ENCODE results near the gene UPF3A. TPM values are rescaled to one million over a fixed set of nuclear protein-coding genes. Genes with fewer than 3 reads are reported as not detected.

The UPF3A gene
- total and polyA plus RNA-seq, 8 donors = 17.1 to 73.8 (median 26.9) TPM

DNA sequence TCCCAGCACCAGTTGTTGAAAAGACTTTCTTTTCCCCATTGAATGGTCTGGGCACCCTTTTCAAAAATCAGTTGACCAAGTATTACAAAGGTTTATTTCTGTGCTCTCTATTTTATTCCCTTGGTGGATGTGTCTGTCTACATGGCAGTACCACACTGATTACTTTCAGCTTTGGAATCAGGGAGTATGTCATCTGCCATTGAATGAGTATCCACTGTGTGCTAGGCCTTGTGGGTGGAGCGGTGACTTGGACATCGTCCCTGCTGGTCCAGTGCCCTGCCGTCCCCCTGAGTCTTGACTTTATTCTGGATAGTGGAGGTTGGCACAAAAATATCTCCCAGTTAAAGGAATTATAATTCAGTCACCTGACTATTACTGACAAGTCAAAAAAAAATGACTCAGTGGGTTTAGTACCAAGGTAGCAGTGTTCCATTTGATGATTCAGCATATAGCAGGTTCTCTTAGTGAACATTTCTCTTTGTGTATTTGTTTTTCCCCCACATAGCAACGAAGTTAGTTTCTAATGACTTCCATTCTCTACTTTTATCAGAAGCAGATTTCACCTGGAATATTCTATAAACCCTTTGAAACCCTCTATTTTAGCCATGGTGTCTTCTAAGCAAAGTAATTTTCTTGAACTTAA is 3.9 kb downstream of the UPF3A start:
- 75% methylated on average over 4 of the region's 4 CpGs for WGBS, 2 donors
- H3K36me3 ChIP-seq = peaks cover 0 to 27% (median 3%) of the 10 kb centered on the region in 3 donors
- FAIRE-seq (no peak), ATAC-seq (no peak), DNase-seq (no peak)
- TF ChIP-seq, protein P1, sequence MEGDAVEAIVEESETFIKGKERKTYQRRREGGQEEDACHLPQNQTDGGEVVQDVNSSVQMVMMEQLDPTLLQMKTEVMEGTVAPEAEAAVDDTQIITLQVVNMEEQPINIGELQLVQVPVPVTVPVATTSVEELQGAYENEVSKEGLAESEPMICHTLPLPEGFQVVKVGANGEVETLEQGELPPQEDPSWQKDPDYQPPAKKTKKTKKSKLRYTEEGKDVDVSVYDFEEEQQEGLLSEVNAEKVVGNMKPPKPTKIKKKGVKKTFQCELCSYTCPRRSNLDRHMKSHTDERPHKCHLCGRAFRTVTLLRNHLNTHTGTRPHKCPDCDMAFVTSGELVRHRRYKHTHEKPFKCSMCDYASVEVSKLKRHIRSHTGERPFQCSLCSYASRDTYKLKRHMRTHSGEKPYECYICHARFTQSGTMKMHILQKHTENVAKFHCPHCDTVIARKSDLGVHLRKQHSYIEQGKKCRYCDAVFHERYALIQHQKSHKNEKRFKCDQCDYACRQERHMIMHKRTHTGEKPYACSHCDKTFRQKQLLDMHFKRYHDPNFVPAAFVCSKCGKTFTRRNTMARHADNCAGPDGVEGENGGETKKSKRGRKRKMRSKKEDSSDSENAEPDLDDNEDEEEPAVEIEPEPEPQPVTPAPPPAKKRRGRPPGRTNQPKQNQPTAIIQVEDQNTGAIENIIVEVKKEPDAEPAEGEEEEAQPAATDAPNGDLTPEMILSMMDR (IDR thresholded peaks at IDR 0.05) = no peak
- peaks cover 0 to 12% (median 9%) of the 10 kb centered on the region in 3 donors for H3K4me1 ChIP-seq
- H3K9me3 ChIP-seq = no peaks in the 10 kb centered on the region
- H3K4me3 ChIP-seq = no peak overlapping the region
- no peaks in the 10 kb centered on the region for H3K27me3 ChIP-seq
- intact Hi-C loops (cut with DNase I) = no loop called here
- H3K27ac ChIP-seq = no peak overlapping the region

DNA sequence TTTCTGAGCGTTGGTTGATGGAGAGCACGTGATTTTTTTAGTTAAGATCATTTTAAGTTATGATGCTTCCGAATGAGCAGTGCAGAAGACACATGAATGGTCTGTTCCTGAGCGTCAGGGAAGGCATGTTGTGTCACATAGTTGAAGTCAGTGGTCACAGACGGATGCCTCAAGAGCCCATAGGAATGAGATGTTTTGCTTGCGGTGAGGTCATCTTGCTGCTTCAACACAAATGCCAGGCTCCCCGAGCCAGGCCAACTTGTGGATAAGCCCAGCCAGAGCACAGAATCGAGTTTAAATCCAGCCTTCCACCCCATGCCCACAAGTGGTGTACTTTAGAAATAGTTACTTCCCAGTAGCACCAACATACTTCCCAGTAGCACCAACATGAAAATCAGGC is 5.4 kb downstream of the UPF3A start:
- no peak for FAIRE-seq
- H3K9me3 ChIP-seq = no peaks in the 10 kb centered on the region
- TF ChIP-seq, protein P1 (IDR thresholded peaks at IDR 0.05) = no peak
- no peaks in the 10 kb centered on the region for H3K27me3 ChIP-seq
- 96% methylated on average over 8 of the region's 8 CpGs for WGBS, 2 donors
- DNase-seq = no peak
- H3K27ac ChIP-seq = no peak overlapping the region
- peaks cover 0 to 32% (median 3%) of the 10 kb centered on the region in 3 donors for H3K36me3 ChIP-seq
- H3K4me3 ChIP-seq = no peak overlapping the region
- peaks cover 0 to 12% (median 9%) of the 10 kb centered on the region in 3 donors for H3K4me1 ChIP-seq
- ATAC-seq = no peak
- intact Hi-C loops (cut with DNase I) = no loop called here

DNA sequence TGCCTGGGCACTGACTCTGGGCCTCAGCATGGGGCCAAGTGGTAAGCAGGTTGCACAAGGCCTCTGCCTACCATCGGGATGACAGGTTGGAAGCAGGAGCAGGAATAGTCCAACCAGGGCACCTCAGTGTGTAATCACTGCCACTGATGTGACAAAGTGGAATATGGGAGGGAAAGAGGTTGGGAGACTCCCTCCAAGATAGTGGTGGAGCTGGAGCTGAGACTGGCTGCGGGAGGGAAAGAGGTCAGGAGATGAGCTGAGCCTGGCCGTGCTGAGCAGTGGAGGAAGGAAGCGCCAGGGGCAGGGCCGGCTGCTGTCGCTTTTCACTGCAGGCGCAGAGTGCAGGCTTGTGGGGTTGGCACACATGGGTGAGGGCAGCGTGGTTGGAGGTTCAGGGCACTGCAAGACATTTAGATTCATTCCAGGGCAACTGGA is 6.8 kb downstream of the UPF3A start:
- Histone ChIP-seq H3K36me3 (peaks cover 3 to 42% (median 3%) of the 10 kb centered on the region in 3 donors), H3K4me3 (no peak overlapping the region), H3K4me1 (peaks cover 0 to 6% (median 3%) of the 10 kb centered on the region in 3 donors), H3K27ac (no peak overlapping the region), H3K27me3 (no peaks in the 10 kb centered on the region), H3K9me3 (no peaks in the 10 kb centered on the region)
- DNase-seq (no peak), FAIRE-seq (no peak), ATAC-seq (no peak)
- WGBS, 2 donors = 92 to 95% methylated on average over 8 of the region's 8 CpGs
- TF ChIP-seq, protein P1 (IDR thresholded peaks at IDR 0.05) = no peak
- intact Hi-C loops (cut with DNase I) = no loop called here

DNA sequence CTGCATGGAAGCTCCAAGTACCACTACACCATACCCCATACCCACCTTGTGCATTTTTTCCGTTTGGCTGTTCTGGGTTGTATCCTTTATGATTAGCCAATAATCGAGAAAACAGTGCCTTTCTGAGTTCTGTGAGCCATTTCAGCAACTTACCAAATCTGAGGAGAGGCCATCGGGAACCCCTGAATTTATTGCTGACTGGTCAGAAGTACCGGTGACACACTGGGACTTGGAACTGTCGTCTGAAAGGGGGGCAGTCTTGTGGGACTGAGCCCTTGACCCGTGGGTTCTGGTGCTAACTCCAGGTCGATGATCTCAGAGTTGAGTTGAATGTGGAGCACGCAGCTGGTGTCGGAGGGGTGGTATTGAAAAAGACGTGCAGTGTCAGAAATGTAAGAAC is 15.0 kb downstream of the UPF3A start:
- H3K4me3 ChIP-seq = no peak overlapping the region
- intact Hi-C loops (cut with DNase I) = no loop called here
- H3K4me1 ChIP-seq = no peaks in the 10 kb centered on the region
- ATAC-seq = no peak
- no peak for DNase-seq
- TF ChIP-seq, protein P1 (IDR thresholded peaks at IDR 0.05) = no peak
- peaks cover 2 to 28% (median 3%) of the 10 kb centered on the region in 3 donors for H3K36me3 ChIP-seq
- no peaks in the 10 kb centered on the region for H3K9me3 ChIP-seq
- H3K27me3 ChIP-seq = no peaks in the 10 kb centered on the region
- no peak for FAIRE-seq
- H3K27ac ChIP-seq = no peak overlapping the region
- 84 to 85% methylated on average over 10 of the region's 10 CpGs for WGBS, 2 donors

DNA sequence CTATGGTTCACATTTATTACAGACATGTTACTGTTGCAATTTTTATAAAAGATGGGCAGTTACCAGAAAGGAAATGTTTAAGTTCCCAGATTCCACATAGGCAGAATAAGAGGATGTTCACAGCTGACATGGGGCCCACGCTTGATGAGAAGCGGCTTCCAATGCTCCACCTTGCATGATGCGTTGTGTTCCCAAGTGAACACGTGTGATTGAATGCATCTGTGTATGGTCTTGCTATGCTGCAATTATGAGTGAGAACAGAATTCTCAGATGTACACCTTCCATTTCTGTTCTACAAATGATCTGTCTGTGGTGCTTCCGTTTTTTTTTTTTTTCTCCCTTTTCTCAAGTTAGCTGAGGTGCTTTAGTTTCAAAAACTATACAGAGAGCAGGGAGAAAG is 15.5 kb downstream of the UPF3A start:
- ATAC-seq (no peak), FAIRE-seq (no peak), DNase-seq (no peak)
- 86 to 90% methylated on average over 5 of the region's 5 CpGs for WGBS, 2 donors
- Histone ChIP-seq H3K36me3 (peaks cover 3 to 28% (median 4%) of the 10 kb centered on the region in 3 donors), H3K4me1 (no peaks in the 10 kb centered on the region), H3K4me3 (no peak overlapping the region), H3K27ac (no peak overlapping the region), H3K27me3 (no peaks in the 10 kb centered on the region), H3K9me3 (no peaks in the 10 kb centered on the region)
- intact Hi-C loops (cut with DNase I) = no loop called here
- TF ChIP-seq, protein P1 (IDR thresholded peaks at IDR 0.05) = no peak

All from pancreas (tissue), 10 donors.